ENCODE data around the gene TSHZ3.

DNA sequence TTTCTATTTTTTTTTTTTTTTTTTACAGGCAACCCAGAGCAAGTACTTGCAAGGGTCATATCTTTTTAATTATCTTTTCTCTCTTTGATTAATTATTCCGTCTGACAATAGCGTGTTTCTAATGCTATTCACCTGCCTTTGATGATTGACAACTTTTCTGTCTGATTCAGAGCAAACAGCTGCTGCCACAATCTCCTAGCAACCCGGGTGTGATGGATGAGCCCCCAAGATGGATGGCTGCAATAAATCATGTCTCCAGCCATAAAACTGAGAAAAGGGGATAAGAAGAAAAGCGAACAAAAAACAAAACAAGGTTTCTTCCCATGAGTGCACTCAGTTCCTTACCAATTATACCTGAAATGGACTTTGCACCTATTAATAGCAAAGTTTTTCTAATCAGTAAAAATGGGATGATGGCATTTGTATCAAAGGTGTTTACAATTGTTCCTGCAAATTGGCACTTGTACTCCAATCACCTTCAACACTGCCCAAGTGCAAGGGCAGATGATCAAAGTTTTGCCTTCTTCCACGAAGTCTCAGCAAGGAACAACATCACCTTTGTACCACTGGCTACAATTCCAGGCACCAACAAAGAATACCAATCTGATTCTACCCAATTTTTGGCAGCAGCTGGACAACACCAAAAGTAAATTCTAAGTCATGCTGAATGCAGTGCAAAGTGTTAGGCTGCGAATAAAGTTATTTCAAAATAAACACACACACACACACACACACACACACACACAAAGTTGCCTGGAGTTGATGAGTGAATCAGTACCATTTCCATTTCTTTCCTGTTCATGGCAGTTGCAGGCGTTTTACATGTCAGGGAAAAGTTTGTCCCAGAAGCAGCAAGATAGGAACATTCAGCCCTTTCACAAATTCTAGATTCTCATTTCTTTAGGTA is 12.0 kb downstream of the TSHZ3 start:
- TF ChIP-seq POLR2A (IDR thresholded peaks at IDR 0.05) (no peak), CTCF (IDR thresholded peaks at IDR 0.05) (no peak)
